Hepatocyte (in vitro differentiated cells): Measurements from ENCODE around the gene TPK1.

Experiments
- EZH2 ChIP-seq: fragments of 200-600 bp; sonication (generic); IDR thresholded peaks from 2 replicates; pipeline ENCODE4 v1.6.1; 2016; ENCODE audit warnings: antibody characterized with exemption, mild to moderate bottlenecking, borderline replicate concordance
- EZH2phosphoT487 ChIP-seq: fragments of 200-600 bp; sonication (generic); IDR thresholded peaks from one replicate; pipeline ENCODE4 v1.6.1; 2018; ENCODE audit warnings: antibody characterized with exemption, mild to moderate bottlenecking, low read depth, moderate library complexity; ENCODE audit not compliant: unreplicated experiment, severe bottlenecking
- TF ChIP-seq, protein P1 (sequence below): fragments of 200-600 bp; sonication (generic); IDR thresholded peaks from 2 replicates; pipeline ENCODE4 v1.5.1; 2016; ENCODE audit warnings: antibody characterized with exemption, mild to moderate bottlenecking; ENCODE audit not compliant: poor library complexity

DNA sequence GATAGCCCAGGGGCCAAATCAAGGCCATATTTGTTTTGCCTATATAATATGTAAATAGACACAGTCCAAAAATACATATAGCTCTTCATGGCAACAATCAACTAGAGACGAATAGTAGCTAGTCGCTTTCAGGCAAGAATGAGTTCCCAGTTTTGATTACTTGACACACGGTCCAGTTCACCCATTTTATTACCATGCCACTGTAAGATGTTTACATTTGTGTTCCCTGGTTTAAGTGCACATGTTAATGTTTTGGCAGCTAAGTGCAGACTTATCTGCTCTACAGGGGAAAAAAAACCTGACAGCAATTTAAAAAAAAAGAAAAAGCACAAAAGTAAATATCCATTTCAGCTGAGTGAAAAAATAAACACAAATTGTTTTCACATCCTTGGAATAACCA lies 213.1 kb downstream of the TPK1 start:
- TF ChIP-seq EZH2 = no peak
- TF ChIP-seq, protein P1, sequence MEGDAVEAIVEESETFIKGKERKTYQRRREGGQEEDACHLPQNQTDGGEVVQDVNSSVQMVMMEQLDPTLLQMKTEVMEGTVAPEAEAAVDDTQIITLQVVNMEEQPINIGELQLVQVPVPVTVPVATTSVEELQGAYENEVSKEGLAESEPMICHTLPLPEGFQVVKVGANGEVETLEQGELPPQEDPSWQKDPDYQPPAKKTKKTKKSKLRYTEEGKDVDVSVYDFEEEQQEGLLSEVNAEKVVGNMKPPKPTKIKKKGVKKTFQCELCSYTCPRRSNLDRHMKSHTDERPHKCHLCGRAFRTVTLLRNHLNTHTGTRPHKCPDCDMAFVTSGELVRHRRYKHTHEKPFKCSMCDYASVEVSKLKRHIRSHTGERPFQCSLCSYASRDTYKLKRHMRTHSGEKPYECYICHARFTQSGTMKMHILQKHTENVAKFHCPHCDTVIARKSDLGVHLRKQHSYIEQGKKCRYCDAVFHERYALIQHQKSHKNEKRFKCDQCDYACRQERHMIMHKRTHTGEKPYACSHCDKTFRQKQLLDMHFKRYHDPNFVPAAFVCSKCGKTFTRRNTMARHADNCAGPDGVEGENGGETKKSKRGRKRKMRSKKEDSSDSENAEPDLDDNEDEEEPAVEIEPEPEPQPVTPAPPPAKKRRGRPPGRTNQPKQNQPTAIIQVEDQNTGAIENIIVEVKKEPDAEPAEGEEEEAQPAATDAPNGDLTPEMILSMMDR = no peak
- no peak for TF ChIP-seq EZH2phosphoT487
